ENCODE data around the gene BANF1. TPM values are rescaled to one million over a fixed set of nuclear protein-coding genes. Genes with fewer than 3 reads are reported as not detected.

The BANF1 gene
- total and polyA plus RNA-seq, 2 of the 13 experiments (the other 11 are each of a cell fraction or from before 2014, with no cell fraction given) = 40.5 to 86.5 TPM

DNA sequence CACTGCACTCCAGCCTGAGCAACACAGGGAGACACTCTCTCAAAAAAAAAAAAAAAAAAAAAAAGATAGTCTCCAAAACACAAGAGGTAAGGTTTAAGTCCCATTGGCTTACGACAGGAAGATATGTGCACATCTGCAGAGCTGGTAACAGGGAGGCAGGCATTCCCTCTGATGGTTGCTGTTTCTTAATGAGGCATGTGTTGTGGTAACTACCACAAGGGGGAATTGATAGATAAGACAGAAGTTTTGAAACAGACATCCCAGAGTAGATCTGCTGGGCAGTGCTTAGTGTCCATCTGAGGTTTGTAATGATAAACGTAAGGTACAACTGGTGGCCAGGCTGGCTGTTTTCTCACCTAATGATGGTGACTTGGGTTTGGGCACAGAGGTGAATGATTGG is 5.0 kb upstream of the BANF1 start:
- Histone ChIP-seq H3K27me3 (ENCODE audit: control insufficient read depth in 1 of 2, insufficient read depth in 2 of 2, low read length in 2 of 2) (no peaks in the 10 kb centered on the region; a peak in 1 of 5 replicates), H3K4me1 (ENCODE audit: insufficient read depth, low read length) (peaks cover 14% of the 10 kb centered on the region), H3K4me2 (ENCODE audit: low read depth, low read length) (no peak overlapping the region), H3K4me3 (replicated peaks in 1 of 3; ENCODE audit: insufficient read depth in 1 of 3, low read depth in 2 of 3, low read length in 3 of 3) (no peak overlapping the region), H2AFZ (ENCODE audit: low read length) (no peak overlapping the region), H3K79me2 (ENCODE audit: insufficient read depth, low read length) (peaks cover 22% of the 10 kb centered on the region), H3K9me3 (ENCODE audit: low read length) (no peaks in the 10 kb centered on the region), H3K36me3 (replicated peaks in 1 of 2; ENCODE audit: control insufficient read depth in 1 of 2, insufficient read depth in 2 of 2, low read length in 2 of 2) (peaks cover 14 to 32% of the 10 kb centered on the region in 2 experiments), H3K9ac (ENCODE audit: insufficient read depth, low read depth, low read length) (no peak overlapping the region), H3K27ac (ENCODE audit: extremely low read length, insufficient read depth, low read length) (no peak overlapping the region), H4K20me1 (ENCODE audit: insufficient read depth, low read length) (no peaks in the 10 kb centered on the region)
- WGBS (ENCODE audit: low lambda C conversion rate) = 95% methylated on average over 2 of the region's 2 CpGs
- TF ChIP-seq ZNF562 (CRISPR knock-in tag; IDR thresholded peaks at IDR 0.05; ENCODE audit: borderline replicate concordance) (no peak), FOXA1 (IDR thresholded peaks at IDR 0.05) (no peak), FOXA1 (CRISPR knock-in tag; IDR thresholded peaks at IDR 0.05) (no peak), TRIM24 (CRISPR knock-in tag; IDR thresholded peaks at IDR 0.05) (no peak), BHLHE40 (IDR thresholded peaks at IDR 0.05; ENCODE audit: low read length) (no peak), SIN3B (IDR thresholded peaks at IDR 0.05; ENCODE audit: low read length) (no peak), KDM4B (CRISPR knock-in tag; IDR thresholded peaks at IDR 0.05) (no peak), MEF2D (CRISPR knock-in tag; IDR thresholded peaks at IDR 0.05) (no peak), ZNF335 (CRISPR knock-in tag; IDR thresholded peaks at IDR 0.05) (no peak), TARDBP (CRISPR knock-in tag; IDR thresholded peaks at IDR 0.05) (no peak), HOXA3 (CRISPR knock-in tag; IDR thresholded peaks at IDR 0.05) (no peak), CCAR2 (optimal IDR thresholded peaks at IDR 0.05; ENCODE audit: low read depth, low read length) (no peak), ZNF367 (CRISPR knock-in tag; IDR thresholded peaks at IDR 0.05; ENCODE audit: borderline replicate concordance) (no peak), MED8 (CRISPR knock-in tag; IDR thresholded peaks at IDR 0.05; ENCODE audit: insufficient replicate concordance) (no peak), MTA3 (CRISPR knock-in tag; IDR thresholded peaks at IDR 0.05) (no peak)
- DNase-seq (ENCODE audit: low spot score) (no peak), FAIRE-seq (no peak), ATAC-seq (no peak)
- intact Hi-C loops (cut with micrococcal nuclease; ENCODE audit: unreplicated experiment) (no loop called here), in situ Hi-C loops (cut with HindIII; ENCODE audit: extremely low pct_ligation_motif_present, low pct_unique_long_range_greater_than_20kb) (no loop called here)
- CTCF ChIA-PET (ENCODE audit: low intra/inter-chr PET ratio, low total read pairs) = interaction anchor here (1.6 kb wide), 1 partner anchor 25 kb away, joined by 4 read pairs; no protein-coding TSS in a partner anchor
- POLR2A ChIA-PET = no interaction called here
- BruUV-seq (replicated peaks) = no TSS peak

All from HepG2 (cell line).